HepG2 (cell line): Measurements from ENCODE around the gene CPNE4. TPM values are rescaled to one million over a fixed set of nuclear protein-coding genes. Genes with fewer than 3 reads are reported as not detected.

ENCODE experiments used
- ATAC-seq: fragments of 200-7000 bp; cut with Tn5 transposase; 3 replicates; pipeline ENCODE4 v1.9.1; 2020; ENCODE audit warnings: mild to moderate bottlenecking, moderate library complexity
- BruUV-seq: library from RNA; stranded (reverse); fragments of 400-500 nt; replicated peaks from 2 replicates; lab custom pipeline; 2021; lab: Mats Ljungman, UMichigan
- CTCF ChIA-PET: fragments of 300-600 bp; formaldehyde crosslinking; extraction: SDS; loops from one replicate; lab custom pipeline; 2021; ENCODE audit warnings: low total read pairs, inconsistent platforms, low intra/inter-chr PET ratio; lab: Yijun Ruan, JAX
- POLR2A ChIA-PET: fragments of 350-600 bp; sonication (Branson Sonifier 250); formaldehyde crosslinking; loops from one replicate; lab custom pipeline; 2020; ENCODE audit warnings: antibody characterized with exemption, inconsistent platforms; lab: Yijun Ruan, JAX
- DNase-seq: peaks from one replicate; pipeline ENCODE4 v3.0.0-alpha.2; 2015; ENCODE audit warnings: low spot score
- FAIRE-seq: peaks from 3 replicates; lab custom pipeline; 2011; peaks lifted over from hg19 to GRCh38; lab: Jason Lieb, UNC
- H2AFZ ChIP-seq: one replicate; pipeline ENCODE4 v1.6.1; 2011; ENCODE audit warnings: low read length, inconsistent platforms
- H3K27ac ChIP-seq: fragments of 300-600 bp; 3 replicates; pipeline ENCODE4 v1.8.0; 2011; ENCODE audit warnings: mixed run types, mild to moderate bottlenecking, mixed read lengths, low read length, inconsistent platforms; ENCODE audit not compliant: insufficient read depth; ENCODE audit errors: extremely low read length
- H3K27me3 ChIP-seq, 2 experiments: fragments of 200-600 bp in 1 of 2; 2 replicates in 1 of 2; 3 replicates in 1 of 2; pipeline versions ENCODE4 v1.6.0 to v1.8.0; 2011; ENCODE audit warnings: low read length in 2 of 2, mild to moderate bottlenecking in 2 of 2, moderate library complexity in 2 of 2, inconsistent platforms in 1 of 2; ENCODE audit not compliant: insufficient read depth in 2 of 2, control insufficient read depth in 1 of 2
- H3K36me3 ChIP-seq, 2 experiments: fragments of 200-600 bp in 1 of 2; replicated peaks in 1 of 2; 2 replicates in 1 of 2; 3 replicates in 1 of 2; pipeline versions ENCODE4 v1.5.1 to v1.8.0; 2011; ENCODE audit warnings: low read length in 2 of 2, inconsistent platforms in 1 of 2; ENCODE audit not compliant: insufficient read depth in 2 of 2, control insufficient read depth in 1 of 2
- H3K4me1 ChIP-seq: 2 replicates; pipeline ENCODE4 v1.5.1; 2012; ENCODE audit warnings: low read length, inconsistent platforms; ENCODE audit not compliant: insufficient read depth
- H3K4me2 ChIP-seq: 2 replicates; pipeline ENCODE4 v1.6.0; 2011; ENCODE audit warnings: low read depth, low read length, inconsistent platforms
- H3K4me3 ChIP-seq, 3 experiments: fragments of 200-600 bp in 1 of 3; sonication (generic), shearing (Covaris generic) in 1 of 3; replicated peaks in 1 of 3; 2 replicates each; pipeline ENCODE4 v1.5.1; 2011 to 2016; ENCODE audit warnings: low read length in 3 of 3, inconsistent platforms in 2 of 3, low read depth in 2 of 3, mild to moderate bottlenecking in 2 of 3, control low read depth in 1 of 3, mixed read lengths in 1 of 3; ENCODE audit not compliant: insufficient read depth in 1 of 3
- H3K79me2 ChIP-seq: one replicate; pipeline ENCODE4 v1.6.1; 2011; ENCODE audit warnings: low read length, inconsistent platforms; ENCODE audit not compliant: insufficient read depth
- H3K9ac ChIP-seq: 2 replicates; pipeline ENCODE4 v1.6.0; 2011; ENCODE audit warnings: mild to moderate bottlenecking, low read depth, low read length, inconsistent platforms; ENCODE audit not compliant: insufficient read depth
- H3K9me3 ChIP-seq: 2 replicates; pipeline ENCODE4 v1.5.1; 2012; ENCODE audit warnings: mild to moderate bottlenecking, low read length
- H4K20me1 ChIP-seq: 2 replicates; pipeline ENCODE4 v1.6.0; 2011; ENCODE audit warnings: inconsistent platforms, mild to moderate bottlenecking, low read length, moderate library complexity; ENCODE audit not compliant: insufficient read depth
- DDIT3 ChIP-seq: sonication (generic); formaldehyde crosslinking; IDR thresholded peaks from 2 replicates; pipeline ENCODE4 v1.4.0; 2020; ENCODE audit warnings: mild to moderate bottlenecking, missing genetic modification reagents
- NFKB2 ChIP-seq: sonication (generic); formaldehyde crosslinking; IDR thresholded peaks from 2 replicates; pipeline ENCODE4 v1.4.0; 2020; ENCODE audit warnings: missing genetic modification reagents, borderline replicate concordance
- NONO ChIP-seq, 2 experiments: fragments of 450-650 bp in 1 of 2; sonication (generic) in 1 of 2; formaldehyde crosslinking in 1 of 2; IDR thresholded peaks in 1 of 2; conservative IDR thresholded peaks in 1 of 2; 2 replicates each; pipeline versions ENCODE4 v1.6.1 to v1.8.0; 2017 to 2022; ENCODE audit warnings: mild to moderate bottlenecking in 1 of 2, missing genetic modification reagents in 1 of 2, moderate library complexity in 1 of 2
- SMARCC2 ChIP-seq: fragments of 450-650 bp; IDR thresholded peaks from 2 replicates; pipeline ENCODE4 v1.6.1; 2017; ENCODE audit warnings: antibody characterized with exemption, mild to moderate bottlenecking
- TP53 ChIP-seq: sonication (generic); formaldehyde crosslinking; conservative IDR thresholded peaks from 2 replicates; pipeline ENCODE4 v1.4.0; 2020; ENCODE audit warnings: missing genetic modification reagents
- UBTF ChIP-seq: sonication (generic); formaldehyde crosslinking; IDR thresholded peaks from 2 replicates; pipeline ENCODE4 v1.4.0; 2020; ENCODE audit warnings: mild to moderate bottlenecking, missing genetic modification reagents
- ZNF326 ChIP-seq: sonication (generic); formaldehyde crosslinking; IDR thresholded peaks from 2 replicates; pipeline ENCODE4 v1.4.0; 2020; ENCODE audit warnings: missing genetic modification reagents, borderline replicate concordance
- ZNF34 ChIP-seq: sonication (generic); formaldehyde crosslinking; IDR thresholded peaks from 2 replicates; pipeline ENCODE4 v1.4.0; 2020; ENCODE audit warnings: mild to moderate bottlenecking, missing genetic modification reagents, borderline replicate concordance
- whole genome bisulfite sequencing: methylation state at CpG from one replicate; pipeline ENCODE4 v1.1.6; 2017; ENCODE audit warnings: low lambda C conversion rate; 5-methylcytosine and 5-hydroxymethylcytosine counted together
- in situ Hi-C: cut with HindIII; loops from 2 replicates; pipeline ENCODE4 v1.10.0; 2017; ENCODE audit warnings: low pct_unique_long_range_greater_than_20kb; ENCODE audit not compliant: extremely low pct_ligation_motif_present
- intact Hi-C: fragments of 100-400 bp; cut with micrococcal nuclease; formaldehyde crosslinking; loops from one replicate; pipeline ENCODE4 v1.10.0; 2022; ENCODE audit not compliant: unreplicated experiment
- polyA plus RNA-seq, 8 experiments: library from polyadenylated mRNA; depleted of rRNA in 3 of 8; stranded (reverse) in 7 of 8; unstranded in 1 of 8; fragments of >200 nt; fragmentation: Illumina TruSeq in 4 of 8; extraction: Trizol in 4 of 8; gene quantifications; 2 replicates each; pipeline versions ENCODE4 v1.2.1 to v1.2.3, GENCODE V29; 2011 to 2016; ENCODE audit warnings: low read depth in 4 of 8, missing spikeins in 1 of 8, mixed read lengths in 1 of 8; ENCODE audit not compliant: insufficient read depth in 1 of 8
- total RNA-seq, 5 experiments: library from RNA; depleted of rRNA; stranded (reverse); fragments of >200 nt; fragmentation: Illumina TruSeq; extraction: Trizol; gene quantifications; 2 replicates each; pipeline ENCODE4 v1.2.3, GENCODE V29; 2016; ENCODE audit warnings: low read depth in 1 of 5
- TF ChIP-seq, protein P1 (sequence below): sonication (generic); formaldehyde crosslinking; IDR thresholded peaks from 2 replicates; pipeline ENCODE4 v1.5.0; 2020; ENCODE audit warnings: mild to moderate bottlenecking, missing genetic modification reagents

The CPNE4 gene
- total and polyA plus RNA-seq, 2 of the 13 experiments (the other 11 are each of a cell fraction or from before 2014, with no cell fraction given): not detected

DNA sequence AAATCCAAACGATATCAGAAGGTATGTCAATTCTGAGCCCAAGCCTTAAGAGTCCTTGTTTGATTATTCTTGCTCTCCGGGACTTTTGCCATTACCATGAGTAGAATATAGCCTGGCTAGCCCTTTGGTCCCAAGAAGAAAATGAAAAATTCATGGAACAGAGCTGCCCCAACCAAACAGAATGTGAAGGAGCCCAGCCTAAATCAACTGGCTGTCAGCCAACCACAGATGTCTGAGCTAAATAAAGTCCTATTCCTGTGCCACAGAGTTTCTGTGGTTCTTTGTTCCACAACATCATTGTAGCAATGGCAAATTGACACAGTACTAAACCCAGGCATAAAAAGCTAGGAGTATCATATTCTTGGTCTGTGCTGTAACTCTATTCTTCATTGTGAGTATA lies 185.2 kb downstream of the CPNE4 start:
- no peaks in the 10 kb centered on the region for H3K4me1 ChIP-seq
- FAIRE-seq: no peak
- H3K27ac ChIP-seq: no peak overlapping the region
- POLR2A ChIA-PET: no interaction called here
- no peak overlapping the region for H3K9ac ChIP-seq
- no peak overlapping the region for H3K4me3 ChIP-seq
- TF ChIP-seq ZNF326 (CRISPR knock-in tag): no peak
- TF ChIP-seq ZNF34: no peak
- TF ChIP-seq UBTF: no peak
- TF ChIP-seq, protein P1, sequence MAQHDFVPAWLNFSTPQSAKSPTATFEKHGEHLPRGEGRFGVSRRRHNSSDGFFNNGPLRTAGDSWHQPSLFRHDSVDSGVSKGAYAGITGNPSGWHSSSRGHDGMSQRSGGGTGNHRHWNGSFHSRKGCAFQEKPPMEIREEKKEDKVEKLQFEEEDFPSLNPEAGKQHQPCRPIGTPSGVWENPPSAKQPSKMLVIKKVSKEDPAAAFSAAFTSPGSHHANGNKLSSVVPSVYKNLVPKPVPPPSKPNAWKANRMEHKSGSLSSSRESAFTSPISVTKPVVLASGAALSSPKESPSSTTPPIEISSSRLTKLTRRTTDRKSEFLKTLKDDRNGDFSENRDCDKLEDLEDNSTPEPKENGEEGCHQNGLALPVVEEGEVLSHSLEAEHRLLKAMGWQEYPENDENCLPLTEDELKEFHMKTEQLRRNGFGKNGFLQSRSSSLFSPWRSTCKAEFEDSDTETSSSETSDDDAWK (CRISPR knock-in tag): no peak
- no peak for TF ChIP-seq DDIT3
- TF ChIP-seq NONO (IDR thresholded peaks at IDR 0.05): no peak
- no peak for TF ChIP-seq NONO (CRISPR knock-in tag; conservative IDR thresholded peaks at IDR 0.05)
- no peak for TF ChIP-seq SMARCC2
- TF ChIP-seq TP53 (CRISPR knock-in tag): no peak
- no peak for TF ChIP-seq NFKB2
- no TSS peak for BruUV-seq
- H2AFZ ChIP-seq: no peak overlapping the region
- WGBS: 6% methylated on average over 2 of the region's 2 CpGs
- CTCF ChIA-PET: no interaction called here
- H3K79me2 ChIP-seq: no peaks in the 10 kb centered on the region
- no peak for DNase-seq
- no peak overlapping the region for H3K4me2 ChIP-seq
- H3K27me3 ChIP-seq: no peaks in the 10 kb centered on the region
- no peaks in the 10 kb centered on the region for H3K9me3 ChIP-seq
- no peaks in the 10 kb centered on the region for H3K36me3 ChIP-seq
- no peak for ATAC-seq
- intact Hi-C loops: no loop called here
- H4K20me1 ChIP-seq: no peaks in the 10 kb centered on the region
- in situ Hi-C loops: no loop called here
